Gastroesophageal sphincter (tissue), 3 donors: Measurements from ENCODE around the gene CPNE9.

Source experiments
- EP300 ChIP-seq: sonication (generic); formaldehyde crosslinking; IDR thresholded peaks from one replicate; pipeline ENCODE4 v1.6.1; 2017; ENCODE audit warnings: antibody characterized with exemption, mild to moderate bottlenecking
- POLR2A ChIP-seq, 2 donors: fragments of 450-650 bp; IDR thresholded peaks; one replicate each; pipeline ENCODE4 v1.6.1; 2017; ENCODE audit warnings: antibody characterized with exemption in 2 of 2, mild to moderate bottlenecking in 2 of 2, moderate library complexity in 1 of 2
- TF ChIP-seq, protein P1 (sequence below), 4 experiments: fragments of 200-600 bp in 2 of 4; fragments of 450-650 bp in 2 of 4; sonication (generic) in 1 of 4; IDR thresholded peaks; one replicate each; pipeline ENCODE4 v1.5.1; 2017 to 2019; ENCODE audit warnings: antibody characterized with exemption in 4 of 4, mild to moderate bottlenecking in 2 of 4, moderate library complexity in 2 of 4

DNA sequence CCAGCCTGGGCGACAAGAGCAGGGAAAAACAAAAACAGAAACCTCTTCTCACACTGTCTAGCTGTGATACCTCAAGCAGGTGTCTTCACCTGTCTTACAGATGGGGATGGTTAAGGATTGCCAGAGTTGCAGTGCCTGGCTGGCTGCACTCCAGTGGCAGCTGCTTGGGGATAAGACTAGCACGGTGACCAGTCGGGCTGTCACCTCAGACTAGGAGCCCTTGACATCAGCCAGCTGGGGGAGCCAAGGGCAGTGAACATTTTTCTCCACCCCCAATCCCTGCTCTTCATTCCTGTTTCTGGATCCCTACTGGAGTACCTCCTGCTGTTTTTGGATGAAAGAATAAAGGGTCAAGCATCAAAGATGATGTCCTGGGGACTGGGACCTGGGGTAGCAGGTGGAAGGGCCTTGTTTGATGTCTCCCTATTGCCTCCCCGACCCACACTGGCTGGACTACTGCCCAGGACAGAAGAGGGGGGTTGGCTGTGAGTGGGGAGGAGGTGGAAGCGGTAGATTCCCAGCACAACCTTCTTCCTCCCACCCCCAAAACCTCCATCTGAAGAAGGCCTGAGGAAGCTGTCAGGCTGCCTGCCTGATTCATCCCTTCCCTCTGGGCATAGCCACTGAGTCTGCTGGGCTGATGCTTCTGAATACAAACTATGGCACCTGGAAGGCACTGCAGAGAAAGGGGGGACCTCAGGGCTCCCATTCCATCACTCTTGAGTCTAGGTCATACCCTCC, 7.0 kb upstream of the CPNE9 start:
- TF ChIP-seq, protein P1, sequence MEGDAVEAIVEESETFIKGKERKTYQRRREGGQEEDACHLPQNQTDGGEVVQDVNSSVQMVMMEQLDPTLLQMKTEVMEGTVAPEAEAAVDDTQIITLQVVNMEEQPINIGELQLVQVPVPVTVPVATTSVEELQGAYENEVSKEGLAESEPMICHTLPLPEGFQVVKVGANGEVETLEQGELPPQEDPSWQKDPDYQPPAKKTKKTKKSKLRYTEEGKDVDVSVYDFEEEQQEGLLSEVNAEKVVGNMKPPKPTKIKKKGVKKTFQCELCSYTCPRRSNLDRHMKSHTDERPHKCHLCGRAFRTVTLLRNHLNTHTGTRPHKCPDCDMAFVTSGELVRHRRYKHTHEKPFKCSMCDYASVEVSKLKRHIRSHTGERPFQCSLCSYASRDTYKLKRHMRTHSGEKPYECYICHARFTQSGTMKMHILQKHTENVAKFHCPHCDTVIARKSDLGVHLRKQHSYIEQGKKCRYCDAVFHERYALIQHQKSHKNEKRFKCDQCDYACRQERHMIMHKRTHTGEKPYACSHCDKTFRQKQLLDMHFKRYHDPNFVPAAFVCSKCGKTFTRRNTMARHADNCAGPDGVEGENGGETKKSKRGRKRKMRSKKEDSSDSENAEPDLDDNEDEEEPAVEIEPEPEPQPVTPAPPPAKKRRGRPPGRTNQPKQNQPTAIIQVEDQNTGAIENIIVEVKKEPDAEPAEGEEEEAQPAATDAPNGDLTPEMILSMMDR (IDR thresholded peaks at IDR 0.05): no peak
- TF ChIP-seq POLR2A (IDR thresholded peaks at IDR 0.05): no peak
- TF ChIP-seq EP300: no peak
